CD14-positive monocyte (primary cell): ENCODE data around the gene ELP1. TPM values are rescaled to one million over a fixed set of nuclear protein-coding genes. Genes with fewer than 3 reads are reported as not detected.

Experiments
- DNase-seq, 3 donors: peaks; one replicate each; pipeline ENCODE4 v3.0.0-alpha.2; 2011 to 2022
- H2AFZ ChIP-seq: 2 replicates; pipeline ENCODE4 v1.6.0; 2012; ENCODE audit warnings: mild to moderate bottlenecking, low read depth, low read length, inconsistent platforms; ENCODE audit not compliant: insufficient read depth, poor library complexity, severe bottlenecking
- H3K27ac ChIP-seq, 2 donors: 1 replicate in 1 of 2; 2 replicates in 1 of 2; pipeline ENCODE4 v1.5.1; 2012 to 2013; ENCODE audit warnings: low read length in 2 of 2, control low read depth in 1 of 2, inconsistent platforms in 1 of 2, low read depth in 1 of 2, mild to moderate bottlenecking in 1 of 2
- H3K27me3 ChIP-seq, 2 donors: one replicate each; pipeline versions ENCODE4 v1.6.0 to v1.6.1; 2011 to 2013; ENCODE audit warnings: low read length in 2 of 2; ENCODE audit not compliant: control insufficient read depth in 2 of 2, insufficient read depth in 2 of 2
- H3K36me3 ChIP-seq, 2 donors: replicated peaks in 1 of 2; 1 replicate in 1 of 2; 2 replicates in 1 of 2; pipeline versions ENCODE4 v1.5.1 to v1.6.1; 2012 to 2013; ENCODE audit warnings: low read length in 2 of 2, control low read depth in 1 of 2, inconsistent platforms in 1 of 2, mild to moderate bottlenecking in 1 of 2; ENCODE audit not compliant: insufficient read depth in 2 of 2, control insufficient read depth in 1 of 2
- H3K4me1 ChIP-seq, 2 donors: 1 replicate in 1 of 2; 2 replicates in 1 of 2; pipeline versions ENCODE4 v1.5.1 to v1.6.1; 2012 to 2013; ENCODE audit warnings: low read length in 2 of 2, control low read depth in 1 of 2, inconsistent platforms in 1 of 2, mild to moderate bottlenecking in 1 of 2, moderate library complexity in 1 of 2; ENCODE audit not compliant: insufficient read depth in 2 of 2, control insufficient read depth in 1 of 2
- H3K4me2 ChIP-seq: replicated peaks from 2 replicates; pipeline ENCODE3; 2012; ENCODE audit warnings: low read length, moderate library complexity, mild to moderate bottlenecking; ENCODE audit not compliant: poor library complexity, severe bottlenecking; ENCODE audit errors: extremely low read depth
- H3K4me3 ChIP-seq, 3 experiments: fragments of 200-600 bp in 1 of 3; sonication (generic) in 1 of 3; replicated peaks in 1 of 3; 1 replicate in 2 of 3; 2 replicates in 1 of 3; pipeline ENCODE4 v1.5.1; 2011 to 2013; ENCODE audit warnings: low read length in 3 of 3, mild to moderate bottlenecking in 3 of 3, control low read depth in 2 of 3, low read depth in 2 of 3, inconsistent platforms in 1 of 3, moderate library complexity in 1 of 3
- H3K79me2 ChIP-seq: 2 replicates; pipeline ENCODE4 v1.6.0; 2012; ENCODE audit warnings: mild to moderate bottlenecking, control low read depth, inconsistent platforms, low read length, moderate library complexity; ENCODE audit not compliant: insufficient read depth
- H3K9ac ChIP-seq: 2 replicates; pipeline ENCODE4 v1.6.0; 2017; ENCODE audit warnings: low read length, mild to moderate bottlenecking; ENCODE audit not compliant: insufficient read depth, poor library complexity, severe bottlenecking
- H3K9me3 ChIP-seq, 2 donors: replicated peaks in 1 of 2; 1 replicate in 1 of 2; 2 replicates in 1 of 2; pipeline versions ENCODE4 v1.5.1 to v1.6.1; 2012 to 2013; ENCODE audit warnings: low read length in 2 of 2, control low read depth in 1 of 2; ENCODE audit not compliant: control insufficient read depth in 1 of 2, insufficient read depth in 1 of 2
- H4K20me1 ChIP-seq: 2 replicates; pipeline ENCODE4 v1.6.0; 2012; ENCODE audit warnings: mild to moderate bottlenecking, low read length, control low read depth, moderate library complexity; ENCODE audit not compliant: insufficient read depth
- H3K27ac Mint-ChIP-seq, 7 donors: one replicate each; pipeline ENCODE4 v1.8.0; 2020; ENCODE audit warnings: mild to moderate bottlenecking in 7 of 7, mixed read lengths in 7 of 7, moderate library complexity in 6 of 7, inconsistent platforms in 2 of 7
- H3K27me3 Mint-ChIP-seq, 3 donors: one replicate each; pipeline ENCODE4 v1.8.0; 2021 to 2022; ENCODE audit warnings: low read depth in 3 of 3, mild to moderate bottlenecking in 3 of 3, mixed read lengths in 3 of 3, moderate library complexity in 3 of 3, inconsistent platforms in 1 of 3
- H3K36me3 Mint-ChIP-seq, 2 donors: one replicate each; pipeline ENCODE4 v1.8.0; 2020; ENCODE audit warnings: mixed read lengths in 2 of 2, inconsistent platforms in 1 of 2, mild to moderate bottlenecking in 1 of 2
- H3K4me1 Mint-ChIP-seq: one replicate; pipeline ENCODE4 v1.8.0; 2020; ENCODE audit warnings: mild to moderate bottlenecking, mixed read lengths
- H3K4me3 Mint-ChIP-seq, 2 donors: one replicate each; pipeline ENCODE4 v1.8.0; 2020; ENCODE audit warnings: mild to moderate bottlenecking in 2 of 2, mixed read lengths in 2 of 2, moderate library complexity in 1 of 2
- H3K9me3 Mint-ChIP-seq, 7 donors: one replicate each; pipeline ENCODE4 v1.8.0; 2020 to 2022; ENCODE audit warnings: mixed read lengths in 7 of 7, mild to moderate bottlenecking in 6 of 7, moderate library complexity in 6 of 7, inconsistent platforms in 2 of 7
- WGBS: methylation state at CpG from one replicate; pipeline ENCODE4 v1.1.5; 2013; ENCODE audit warnings: missing lambda C conversion rate; ENCODE audit not compliant: insufficient coverage; 5-methylcytosine and 5-hydroxymethylcytosine counted together
- intact Hi-C, 2 donors: fragments of 100-400 bp; cut with micrococcal nuclease; formaldehyde crosslinking; loops; one replicate each; pipeline versions ENCODE4 v1.15.0 to v1.15.1; 2023
- polyA minus RNA-seq: library from RNA; depleted of rRNA, polyadenylated mRNA; stranded (reverse); fragments of >200 nt; gene quantifications from 2 replicates; pipeline ENCODE4 v1.2.3, GENCODE V29; 2012
- polyA plus RNA-seq, 3 donors: library from polyadenylated mRNA; depleted of rRNA in 1 of 3; unstranded in 2 of 3; stranded (reverse) in 1 of 3; fragments of 300-500 nt in 2 of 3; fragments of >200 nt in 1 of 3; fragmentation: Illumina TruSeq in 2 of 3; gene quantifications; 1 replicate in 2 of 3; 2 replicates in 1 of 3; pipeline ENCODE4 v1.2.3, GENCODE V29; 2012 to 2021
- total RNA-seq, 12 experiments: library from RNA in 1 of 12; stranded (reverse) in 1 of 12; fragments of 120-200 nt in 1 of 12; gene quantifications; one replicate each; pipeline ENCODE4 v1.2.4 and lab custom pipeline; 2013 to 2026; ENCODE audit warnings: mixed read lengths in 6 of 12, inconsistent platforms in 1 of 12
- TF ChIP-seq, protein P1 (sequence below): fragments of 200-600 bp; IDR thresholded peaks from one replicate; pipeline ENCODE4 v1.8.0; 2022; ENCODE audit warnings: antibody characterized with exemption, mild to moderate bottlenecking

ELP1 gene, protein sequence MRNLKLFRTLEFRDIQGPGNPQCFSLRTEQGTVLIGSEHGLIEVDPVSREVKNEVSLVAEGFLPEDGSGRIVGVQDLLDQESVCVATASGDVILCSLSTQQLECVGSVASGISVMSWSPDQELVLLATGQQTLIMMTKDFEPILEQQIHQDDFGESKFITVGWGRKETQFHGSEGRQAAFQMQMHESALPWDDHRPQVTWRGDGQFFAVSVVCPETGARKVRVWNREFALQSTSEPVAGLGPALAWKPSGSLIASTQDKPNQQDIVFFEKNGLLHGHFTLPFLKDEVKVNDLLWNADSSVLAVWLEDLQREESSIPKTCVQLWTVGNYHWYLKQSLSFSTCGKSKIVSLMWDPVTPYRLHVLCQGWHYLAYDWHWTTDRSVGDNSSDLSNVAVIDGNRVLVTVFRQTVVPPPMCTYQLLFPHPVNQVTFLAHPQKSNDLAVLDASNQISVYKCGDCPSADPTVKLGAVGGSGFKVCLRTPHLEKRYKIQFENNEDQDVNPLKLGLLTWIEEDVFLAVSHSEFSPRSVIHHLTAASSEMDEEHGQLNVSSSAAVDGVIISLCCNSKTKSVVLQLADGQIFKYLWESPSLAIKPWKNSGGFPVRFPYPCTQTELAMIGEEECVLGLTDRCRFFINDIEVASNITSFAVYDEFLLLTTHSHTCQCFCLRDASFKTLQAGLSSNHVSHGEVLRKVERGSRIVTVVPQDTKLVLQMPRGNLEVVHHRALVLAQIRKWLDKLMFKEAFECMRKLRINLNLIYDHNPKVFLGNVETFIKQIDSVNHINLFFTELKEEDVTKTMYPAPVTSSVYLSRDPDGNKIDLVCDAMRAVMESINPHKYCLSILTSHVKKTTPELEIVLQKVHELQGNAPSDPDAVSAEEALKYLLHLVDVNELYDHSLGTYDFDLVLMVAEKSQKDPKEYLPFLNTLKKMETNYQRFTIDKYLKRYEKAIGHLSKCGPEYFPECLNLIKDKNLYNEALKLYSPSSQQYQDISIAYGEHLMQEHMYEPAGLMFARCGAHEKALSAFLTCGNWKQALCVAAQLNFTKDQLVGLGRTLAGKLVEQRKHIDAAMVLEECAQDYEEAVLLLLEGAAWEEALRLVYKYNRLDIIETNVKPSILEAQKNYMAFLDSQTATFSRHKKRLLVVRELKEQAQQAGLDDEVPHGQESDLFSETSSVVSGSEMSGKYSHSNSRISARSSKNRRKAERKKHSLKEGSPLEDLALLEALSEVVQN (N-terminal part only)
- 19.9 TPM for total RNA-seq (2013)
- polyA plus RNA-seq (10 to 100 TPM in 2 of 3 donors, 1 to 10 TPM in 1; 7.9 to 12.2 (median 11.1) TPM), polyA minus RNA-seq (8.0 and 12.0 TPM in 2 replicates), total RNA-seq (lab: John Stamatoyannopoulos, UW) (9.6 to 59.6 (median 31.4) reads per million in 11 experiments)

DNA sequence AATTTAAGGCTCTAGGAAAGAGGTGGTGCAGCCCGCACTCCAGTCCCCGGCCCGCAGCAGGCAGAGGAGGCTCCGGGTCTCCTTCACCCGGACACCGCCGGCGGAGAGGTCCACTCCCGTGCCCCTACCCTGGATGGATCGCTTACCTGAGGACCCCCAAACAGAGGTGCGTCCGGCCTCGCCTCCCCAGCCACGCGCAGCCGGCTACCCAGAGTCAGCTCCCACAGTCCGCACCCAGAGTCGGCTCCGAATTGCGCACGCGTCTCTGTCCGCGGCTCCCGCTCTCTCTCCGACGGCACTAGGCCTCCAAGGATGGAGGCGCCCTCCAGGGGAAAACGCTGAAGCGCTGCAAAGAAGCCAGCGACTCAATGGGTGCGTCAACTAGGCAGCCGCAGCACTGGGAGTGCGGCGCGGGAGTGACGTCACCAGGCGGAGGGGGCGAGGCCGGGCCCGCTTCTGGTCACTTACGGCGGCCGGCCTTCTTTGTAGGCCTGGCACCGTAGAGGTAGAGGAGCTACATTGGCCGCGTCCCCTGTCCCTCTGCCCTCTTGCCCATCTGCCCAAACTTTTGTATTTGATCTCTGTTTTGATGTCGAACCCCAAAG, at the start of gene ELP1:
TSS of gene ELP1 (minus strand) at position 407 of the 605 bp plus-strand sequence. CDS start 2,978 bp downstream, outside the sequence.
- Histone ChIP-seq H3K27me3 (no peaks in the 10 kb centered on the region), H3K9me3 (no peaks in the 10 kb centered on the region), H2AFZ (peak within 1 kb of the TSS; percentile 98), H3K4me3 (peak within 1 kb of the TSS; percentile 69 to 96 (median 88)), H3K9ac (peak within 1 kb of the TSS; percentile 84), H3K4me2 (peak within 1 kb of the TSS; percentile 95), H3K36me3 (peaks cover 7 to 33% of the 10 kb centered on the region in 2 donors), H3K79me2 (peaks cover 44% of the 10 kb centered on the region), H3K4me1 (peaks cover 19 to 25% of the 10 kb centered on the region in 2 donors), H3K27ac (peak within 1 kb of the TSS; percentile 86 to 93), H4K20me1 (no peaks in the 10 kb centered on the region)
- peak within 1 kb of the TSS; percentile 97 to 98 for H3K4me3 Mint-ChIP-seq
- peak; percentile 92 to 93 (median 93) for DNase-seq
- peaks cover 0 to 1% (median 0%) of the 10 kb centered on the region in 3 donors for H3K27me3 Mint-ChIP-seq
- H3K4me1 Mint-ChIP-seq = peaks cover 19% of the 10 kb centered on the region
- intact Hi-C loops = loop anchor here in 1 of 2 donors (5.0 to 10.0 kb wide), 2 partner anchors 78 to 191 kb away; partner anchors contain the start of gene CTNNAL1
- H3K27ac Mint-ChIP-seq = peak within 1 kb of the TSS; percentile 91 to 97 (median 96)
- peaks cover 24 to 36% of the 10 kb centered on the region in 2 donors for H3K36me3 Mint-ChIP-seq
- no peaks in the 10 kb centered on the region for H3K9me3 Mint-ChIP-seq
- WGBS = 0% methylated on average over 45 of the region's 48 CpGs
- TF ChIP-seq, protein P1, sequence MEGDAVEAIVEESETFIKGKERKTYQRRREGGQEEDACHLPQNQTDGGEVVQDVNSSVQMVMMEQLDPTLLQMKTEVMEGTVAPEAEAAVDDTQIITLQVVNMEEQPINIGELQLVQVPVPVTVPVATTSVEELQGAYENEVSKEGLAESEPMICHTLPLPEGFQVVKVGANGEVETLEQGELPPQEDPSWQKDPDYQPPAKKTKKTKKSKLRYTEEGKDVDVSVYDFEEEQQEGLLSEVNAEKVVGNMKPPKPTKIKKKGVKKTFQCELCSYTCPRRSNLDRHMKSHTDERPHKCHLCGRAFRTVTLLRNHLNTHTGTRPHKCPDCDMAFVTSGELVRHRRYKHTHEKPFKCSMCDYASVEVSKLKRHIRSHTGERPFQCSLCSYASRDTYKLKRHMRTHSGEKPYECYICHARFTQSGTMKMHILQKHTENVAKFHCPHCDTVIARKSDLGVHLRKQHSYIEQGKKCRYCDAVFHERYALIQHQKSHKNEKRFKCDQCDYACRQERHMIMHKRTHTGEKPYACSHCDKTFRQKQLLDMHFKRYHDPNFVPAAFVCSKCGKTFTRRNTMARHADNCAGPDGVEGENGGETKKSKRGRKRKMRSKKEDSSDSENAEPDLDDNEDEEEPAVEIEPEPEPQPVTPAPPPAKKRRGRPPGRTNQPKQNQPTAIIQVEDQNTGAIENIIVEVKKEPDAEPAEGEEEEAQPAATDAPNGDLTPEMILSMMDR = peak; percentile 32
